ENCODE measurements around the gene ETNK2. TPM values are rescaled to one million over a fixed set of nuclear protein-coding genes. Genes with fewer than 3 reads are reported as not detected.
A peak's percentile ranks its signal among the peaks of the same experiment; 100 is the strongest.

Gene ETNK2
- polyA plus RNA-seq, 2 of the 4 experiments (the other 2 are of a cell fraction), result 3.4 to 5.2 TPM

DNA sequence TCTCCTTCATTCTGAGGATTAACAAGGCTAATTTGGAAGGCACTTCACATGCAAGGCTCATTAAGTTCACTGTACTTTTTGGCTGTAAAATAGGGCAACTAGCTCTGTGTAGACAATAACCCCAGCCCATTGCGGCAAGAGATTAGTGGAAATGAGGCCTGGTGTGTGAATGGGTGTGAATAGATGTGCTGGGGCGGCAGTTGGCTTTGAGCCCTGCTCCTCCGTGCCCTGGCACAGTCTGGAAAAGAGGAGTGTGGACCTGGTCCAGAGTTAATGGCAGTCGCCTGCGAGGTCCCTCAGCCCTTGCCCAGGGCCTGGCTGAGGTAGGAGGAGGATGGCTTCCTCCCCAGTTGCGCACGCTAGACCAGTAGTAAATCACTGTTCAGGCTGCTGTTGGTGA is 39.6 kb upstream of the ETNK2 start:
- Histone ChIP-seq H3K27ac (no peak overlapping the region), H3K4me2 (no peak overlapping the region), H3K4me1 (peaks cover 5% of the 10 kb centered on the region; the same call in 1 of the 3 replicates), H3K9me3 (no peaks in the 10 kb centered on the region), H3K4me3 (no peak overlapping the region)
- 75% methylated on average over 7 of the region's 7 CpGs for WGBS (ENCODE audit: missing lambda C conversion rate)
- TF ChIP-seq, protein P1, sequence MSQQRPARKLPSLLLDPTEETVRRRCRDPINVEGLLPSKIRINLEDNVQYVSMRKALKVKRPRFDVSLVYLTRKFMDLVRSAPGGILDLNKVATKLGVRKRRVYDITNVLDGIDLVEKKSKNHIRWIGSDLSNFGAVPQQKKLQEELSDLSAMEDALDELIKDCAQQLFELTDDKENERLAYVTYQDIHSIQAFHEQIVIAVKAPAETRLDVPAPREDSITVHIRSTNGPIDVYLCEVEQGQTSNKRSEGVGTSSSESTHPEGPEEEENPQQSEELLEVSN (IDR thresholded peaks at IDR 0.05; ENCODE audit: borderline replicate concordance, low read depth), result no peak
- TF ChIP-seq TP53 (CRISPR knock-in tag; IDR thresholded peaks at IDR 0.05) (no peak), JUN (IDR thresholded peaks at IDR 0.05) (no peak), HOXB13 (CRISPR knock-in tag; IDR thresholded peaks at IDR 0.05; ENCODE audit: low read depth) (no peak), NR3C1 (IDR thresholded peaks at IDR 0.05) (no peak), CTCF (IDR thresholded peaks at IDR 0.05) (no peak), ZNF302 (CRISPR knock-in tag; IDR thresholded peaks at IDR 0.05) (no peak), CEBPB (IDR thresholded peaks at IDR 0.05) (no peak), BHLHE40 (IDR thresholded peaks at IDR 0.05; ENCODE audit: low read depth, low read length) (no peak), ZC3H11A (IDR thresholded peaks at IDR 0.05) (no peak), FOSL2 (IDR thresholded peaks at IDR 0.05) (no peak), FOSL2 (CRISPR knock-in tag; IDR thresholded peaks at IDR 0.05) (no peak), RNF2 (IDR thresholded peaks at IDR 0.05; ENCODE audit: borderline replicate concordance, low read depth) (no peak), PBX3 (IDR thresholded peaks at IDR 0.05) (no peak), BCL3 (IDR thresholded peaks at IDR 0.05) (no peak)
- TF ChIP-seq, protein P2, sequence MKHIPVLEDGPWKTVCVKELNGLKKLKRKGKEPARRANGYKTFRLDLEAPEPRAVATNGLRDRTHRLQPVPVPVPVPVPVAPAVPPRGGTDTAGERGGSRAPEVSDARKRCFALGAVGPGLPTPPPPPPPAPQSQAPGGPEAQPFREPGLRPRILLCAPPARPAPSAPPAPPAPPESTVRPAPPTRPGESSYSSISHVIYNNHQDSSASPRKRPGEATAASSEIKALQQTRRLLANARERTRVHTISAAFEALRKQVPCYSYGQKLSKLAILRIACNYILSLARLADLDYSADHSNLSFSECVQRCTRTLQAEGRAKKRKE (CRISPR knock-in tag; IDR thresholded peaks at IDR 0.05; ENCODE audit: low read depth), result no peak
- FAIRE-seq, result no peak
- CTCF ChIA-PET, result interaction anchor here (0.8 to 7.1 kb wide), 9 partner anchors 15 to 172 kb away, joined by 3 to 56 read pairs (median 4); no protein-coding TSS in a partner anchor
- POLR2A ChIA-PET, result no interaction called here
- no peak for ATAC-seq
- DNase-seq (ENCODE audit: low read depth in 1 of 2, low spot score in 1 of 2), result no peak

DNA sequence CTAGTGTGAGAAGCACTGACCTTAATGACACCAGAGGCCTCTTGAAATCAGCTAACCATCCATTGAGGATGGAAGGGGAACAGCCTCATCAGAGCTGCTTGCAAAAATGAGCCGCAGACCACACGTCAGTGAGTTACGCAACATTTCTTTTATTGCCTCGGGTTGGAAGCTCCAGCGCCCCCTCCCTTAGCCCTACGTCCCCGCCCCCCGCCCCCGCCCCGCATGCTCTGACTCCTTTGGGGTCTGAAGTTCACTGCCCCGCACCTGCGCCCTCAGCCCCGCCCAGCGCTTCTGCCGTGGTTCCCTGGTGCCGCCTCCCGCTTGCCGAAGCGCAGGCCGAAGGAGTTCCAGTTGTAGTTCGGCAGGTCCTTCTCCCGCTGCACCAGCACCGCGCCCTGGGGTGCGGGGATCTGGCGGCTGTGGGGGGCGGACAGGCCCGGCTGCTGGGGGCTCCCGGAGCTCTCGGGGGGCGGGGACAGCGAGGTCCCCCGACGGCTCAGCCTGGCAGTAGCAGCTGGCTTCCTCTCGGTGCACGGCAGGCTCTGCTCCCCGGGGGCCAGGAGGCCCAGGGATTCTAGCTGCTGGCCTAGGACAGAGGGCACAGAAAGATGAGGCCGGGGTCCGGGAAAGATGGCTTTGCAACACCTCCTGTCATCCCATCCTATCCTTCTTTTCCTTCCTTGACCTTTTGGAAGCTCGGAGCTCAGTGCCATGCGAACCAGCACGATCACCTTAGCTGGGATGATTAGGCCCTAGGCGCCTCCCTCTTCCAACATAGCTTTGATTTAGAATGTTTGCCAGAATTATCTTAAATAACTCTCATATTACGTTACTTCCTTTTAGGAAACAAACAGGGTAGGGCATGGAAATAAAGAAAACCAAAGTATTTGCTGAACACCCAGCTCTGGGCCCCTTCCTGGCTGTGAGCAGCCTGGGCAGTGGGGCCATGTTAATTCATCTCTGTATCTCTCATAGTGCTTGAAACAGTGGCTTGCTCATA is 38.7 kb upstream of the ETNK2 start:
- H3K4me3 ChIP-seq, result no peak overlapping the region
- H3K4me1 ChIP-seq, result peaks cover under 1% of the 10 kb centered on the region; the same call in 1 of the 3 replicates
- H3K4me2 ChIP-seq, result no peak overlapping the region
- H3K9me3 ChIP-seq, result no peaks in the 10 kb centered on the region
- CTCF ChIA-PET, result interaction anchor here (0.8 to 7.1 kb wide), 10 partner anchors 10 to 173 kb away, joined by 3 to 56 read pairs (median 5); no protein-coding TSS in a partner anchor
- POLR2A ChIA-PET, result interaction anchor here (0.6 kb wide), 1 partner anchor 516 kb away, joined by 3 read pairs; no protein-coding TSS in a partner anchor
- H3K27ac ChIP-seq, result no peak overlapping the region
- WGBS (ENCODE audit: missing lambda C conversion rate), result 70% methylated on average over 35 of the region's 44 CpGs
- no peak for ATAC-seq
- peak; percentile 26 to 42; a peak in 2 of 4 replicates for TF ChIP-seq CEBPB (IDR thresholded peaks at IDR 0.05)
- no peak for TF ChIP-seq MAFK (IDR thresholded peaks at IDR 0.05; ENCODE audit: partially characterized antibody)
- no peak for FAIRE-seq
- no peak for DNase-seq (ENCODE audit: low read depth in 1 of 2, low spot score in 1 of 2)

All from A549 (cell line).